WERI-Rb-1 (cell line): ENCODE measurements around the gene HSPA1B.

Experiments
- DNase-seq: peaks from one replicate; pipeline ENCODE4 v3.0.0-alpha.2; 2020
- H3K27ac ChIP-seq: fragments of 250-450 bp; sonication (Bioruptor Pico); 2 replicates; pipeline ENCODE4 v1.5.1; 2020; ENCODE audit warnings: mild to moderate bottlenecking, moderate library complexity
- H3K27me3 ChIP-seq: fragments of 250-450 bp; sonication (Bioruptor Pico); 2 replicates; pipeline ENCODE4 v1.5.1; 2021; ENCODE audit warnings: mild to moderate bottlenecking, low read depth, moderate library complexity; ENCODE audit not compliant: insufficient read depth, severe bottlenecking
- H3K36me3 ChIP-seq: fragments of 250-450 bp; sonication (Bioruptor Pico); 2 replicates; pipeline ENCODE4 v1.5.1; 2020; ENCODE audit warnings: mild to moderate bottlenecking, moderate library complexity
- H3K4me3 ChIP-seq: 2 replicates; pipeline ENCODE4 v1.5.1; 2011; ENCODE audit warnings: low read depth, mild to moderate bottlenecking, control low read depth, low read length
- H3K9me3 ChIP-seq: fragments of 250-450 bp; sonication (Bioruptor Pico); 2 replicates; pipeline ENCODE4 v1.5.1; 2021; ENCODE audit warnings: mild to moderate bottlenecking, moderate library complexity; ENCODE audit not compliant: severe bottlenecking
- CTCF ChIP-seq: IDR thresholded peaks from 2 replicates; pipeline ENCODE4 v1.5.1; 2011; ENCODE audit warnings: low read depth, mild to moderate bottlenecking, control low read depth, inconsistent platforms, low read length

Gene HSPA1B

DNA sequence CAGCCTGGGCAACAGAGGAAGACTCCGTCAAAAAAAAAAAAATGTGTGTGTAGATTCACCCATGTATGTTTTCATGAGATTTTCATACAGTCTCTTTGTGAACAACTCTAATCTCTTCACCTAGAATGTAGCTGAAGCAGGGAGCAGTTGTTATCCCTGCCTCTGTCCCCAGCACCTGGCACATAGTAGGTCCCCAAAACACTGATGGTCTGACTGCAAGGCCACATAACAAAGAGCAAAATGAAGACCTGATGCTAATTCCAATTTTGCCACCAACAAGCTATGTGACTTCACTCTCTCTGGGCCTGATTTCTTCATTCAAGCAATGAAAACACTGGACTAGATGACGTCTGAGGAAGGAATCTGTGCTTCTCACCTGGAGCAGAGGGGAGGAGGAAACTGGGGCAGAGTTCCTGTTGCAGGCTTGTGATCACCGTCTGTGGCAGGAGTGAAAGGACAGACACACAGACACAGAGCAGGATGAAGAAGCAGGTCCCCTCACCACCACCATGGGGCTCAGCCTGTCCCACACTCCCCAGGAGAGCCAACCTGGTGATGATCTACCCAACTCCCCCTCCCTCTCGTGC, 46.6 kb downstream of the HSPA1B start:
- no peak for DNase-seq
- Histone ChIP-seq H3K4me3 (no peak overlapping the region), H3K9me3 (no peaks in the 10 kb centered on the region), H3K27me3 (no peaks in the 10 kb centered on the region), H3K36me3 (peaks cover 2% of the 10 kb centered on the region), H3K27ac (no peak overlapping the region)
- no peak for TF ChIP-seq CTCF

DNA sequence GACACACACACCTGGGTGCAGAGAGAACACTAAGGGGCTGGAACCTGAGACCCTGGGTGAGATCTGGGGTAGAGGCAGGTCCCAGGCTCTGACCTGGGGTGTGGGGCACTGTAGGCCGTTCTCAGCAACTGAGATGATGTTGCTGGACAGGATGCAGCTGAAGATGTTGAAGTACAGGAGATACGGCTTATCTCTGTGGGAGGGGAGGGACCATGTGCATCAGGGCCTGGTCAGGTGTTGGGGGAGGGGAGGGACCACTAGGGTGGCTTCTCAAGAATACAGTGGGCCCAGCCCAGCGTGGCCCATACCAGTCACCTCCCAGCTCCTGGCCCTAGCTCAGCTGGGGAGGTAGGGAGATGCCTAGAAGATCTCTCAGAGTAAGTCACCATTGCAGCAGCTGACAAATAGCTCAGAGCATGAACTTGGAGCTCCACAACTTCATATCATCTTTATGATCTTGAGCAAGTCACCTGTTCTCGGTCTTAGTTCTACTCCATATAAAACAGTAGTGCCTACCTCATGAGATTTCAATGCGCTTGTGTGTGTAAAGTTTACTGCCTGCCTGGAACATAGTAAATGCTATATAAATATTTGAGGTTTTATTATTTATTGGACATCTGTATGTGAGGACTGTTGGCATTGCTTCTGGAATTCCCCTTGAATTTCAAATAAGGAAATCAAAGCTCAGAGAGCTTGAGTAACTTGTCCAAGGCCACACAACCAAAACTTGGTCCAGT, 47.5 kb downstream of the HSPA1B start:
- peaks cover 10% of the 10 kb centered on the region for H3K36me3 ChIP-seq
- no peaks in the 10 kb centered on the region for H3K9me3 ChIP-seq
- no peak for TF ChIP-seq CTCF
- H3K4me3 ChIP-seq: no peak overlapping the region
- no peaks in the 10 kb centered on the region for H3K27me3 ChIP-seq
- H3K27ac ChIP-seq: no peak overlapping the region
- no peak for DNase-seq

GRCh38 chr6:31875877-31876276, 48.3 kb downstream of the HSPA1B start:
- no peak for DNase-seq
- Histone ChIP-seq H3K9me3 (no peaks in the 10 kb centered on the region), H3K36me3 (peaks cover 19% of the 10 kb centered on the region), H3K27ac (no peak overlapping the region), H3K4me3 (no peak overlapping the region), H3K27me3 (no peaks in the 10 kb centered on the region)
- TF ChIP-seq CTCF: no peak

DNA sequence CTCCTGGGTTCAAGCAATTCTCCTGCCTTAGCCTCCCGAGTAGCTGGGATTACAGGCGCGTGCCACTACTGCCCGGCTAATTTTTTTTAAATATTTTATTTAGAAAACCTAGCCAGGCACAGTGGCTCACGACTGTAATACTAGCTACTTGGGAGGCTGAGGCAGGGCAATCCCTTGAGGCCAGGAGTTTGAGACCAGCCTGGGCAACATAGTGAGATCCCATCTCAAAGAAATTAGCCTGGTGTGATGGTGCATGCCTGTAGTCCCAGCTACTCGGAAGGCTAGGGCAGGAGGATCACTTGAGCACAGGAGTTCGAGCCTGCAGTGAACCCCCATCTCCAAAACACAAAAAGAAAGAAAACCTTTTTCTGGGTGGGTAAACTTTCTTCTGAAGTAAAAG, 48.8 kb downstream of the HSPA1B start:
- Histone ChIP-seq H3K27ac (no peak overlapping the region), H3K27me3 (no peaks in the 10 kb centered on the region), H3K9me3 (no peaks in the 10 kb centered on the region), H3K4me3 (no peak overlapping the region), H3K36me3 (peaks cover 24% of the 10 kb centered on the region)
- TF ChIP-seq CTCF: no peak
- no peak for DNase-seq

- no peak overlapping the region for H3K27ac ChIP-seq
- H3K4me3 ChIP-seq: no peak overlapping the region
- DNase-seq: no peak
- no peaks in the 10 kb centered on the region for H3K27me3 ChIP-seq
- TF ChIP-seq CTCF: no peak
- no peaks in the 10 kb centered on the region for H3K9me3 ChIP-seq
- H3K36me3 ChIP-seq: peaks cover 32% of the 10 kb centered on the region
These were observed 49.6 kb downstream of the HSPA1B start for GRCh38 chr6:31877125-31877650.
